ENCODE data around the gene MYO10.
"Not testable (repeated sequence)": the region's sequence is repeated elsewhere in the genome, so short reads cannot be mapped to it uniquely, and the experiment has no call there.

MYO10 gene

DNA sequence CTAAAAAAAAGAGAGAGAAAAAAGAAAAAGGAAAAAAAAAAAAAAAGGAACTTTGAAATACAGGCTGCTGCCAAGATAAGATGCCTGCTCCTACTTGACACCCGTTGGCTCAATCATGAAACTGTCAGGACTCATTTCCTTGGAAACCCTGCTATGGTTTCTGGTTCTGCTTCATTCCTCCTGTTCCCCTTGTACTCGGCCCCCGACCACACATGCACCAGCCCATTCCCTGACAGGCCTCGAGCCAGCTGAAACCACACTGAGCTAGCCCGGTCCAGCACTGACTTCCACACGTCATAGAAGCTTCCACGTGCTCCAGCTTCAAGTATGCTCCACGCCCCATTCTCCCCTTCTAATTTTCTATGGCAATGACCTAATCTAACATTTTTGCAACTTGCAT lies 93.2 kb downstream of the MYO10 start:
- no peak for TF ChIP-seq CTCF (IDR thresholded peaks at IDR 0.05)
- Histone ChIP-seq H3K27ac (no peak overlapping the region), H3K4me3 (no peak overlapping the region)
- no peak for DNase-seq (ENCODE audit: low spot score)

DNA sequence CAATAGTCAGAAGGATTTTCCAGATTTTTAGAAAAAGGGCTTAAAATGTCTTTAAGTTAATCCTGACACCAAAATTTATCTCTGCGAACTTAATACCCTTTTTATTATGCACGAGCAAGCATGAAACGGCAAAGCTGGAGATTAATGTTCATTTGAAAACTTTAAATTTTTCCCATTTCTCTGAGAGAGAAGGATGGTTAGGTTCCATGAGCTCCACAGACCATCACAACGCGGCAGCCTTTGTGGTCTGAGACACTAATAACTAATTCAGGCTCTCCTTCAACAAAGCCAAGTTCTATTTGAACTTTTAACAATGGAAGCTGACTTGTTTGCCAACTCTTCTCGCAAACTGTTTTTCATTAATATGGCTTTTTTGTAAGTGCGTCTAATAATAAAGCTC lies 94.7 kb downstream of the MYO10 start:
- DNase-seq (ENCODE audit: low spot score) = no peak
- no peak overlapping the region for H3K4me3 ChIP-seq
- no peak for TF ChIP-seq CTCF (IDR thresholded peaks at IDR 0.05)
- H3K27ac ChIP-seq = no peak overlapping the region

GRCh38 chr5:16837305-16837704 lies 98.8 kb downstream of the MYO10 start:
- H3K27ac ChIP-seq = no peak overlapping the region
- DNase-seq (ENCODE audit: low spot score) = no peak
- TF ChIP-seq CTCF (IDR thresholded peaks at IDR 0.05) = no peak
- H3K4me3 ChIP-seq = no peak overlapping the region

- no peak for TF ChIP-seq CTCF (IDR thresholded peaks at IDR 0.05)
Measured at GRCh38 chr5:16834029-16834428, 102.1 kb downstream of the MYO10 start.

GRCh38 chr5:16831326-16831725 lies 104.8 kb downstream of the MYO10 start:
- DNase-seq (ENCODE audit: low spot score); H3K4me3 ChIP-seq; H3K27ac ChIP-seq: not testable (repeated sequence)

More at GRCh38 chr5:16834029-16834428, 102.1 kb downstream of the MYO10 start:
- H3K4me3 ChIP-seq = no peak overlapping the region
- H3K27ac ChIP-seq = no peak overlapping the region
- no peak for DNase-seq (ENCODE audit: low spot score)

- Histone ChIP-seq H3K4me3 (no peak overlapping the region), H3K27ac (no peak overlapping the region)
- no peak for TF ChIP-seq CTCF (IDR thresholded peaks at IDR 0.05)
- no peak for DNase-seq (ENCODE audit: low spot score)
Measured at GRCh38 chr5:16827755-16828154, 108.3 kb downstream of the MYO10 start.

DNA sequence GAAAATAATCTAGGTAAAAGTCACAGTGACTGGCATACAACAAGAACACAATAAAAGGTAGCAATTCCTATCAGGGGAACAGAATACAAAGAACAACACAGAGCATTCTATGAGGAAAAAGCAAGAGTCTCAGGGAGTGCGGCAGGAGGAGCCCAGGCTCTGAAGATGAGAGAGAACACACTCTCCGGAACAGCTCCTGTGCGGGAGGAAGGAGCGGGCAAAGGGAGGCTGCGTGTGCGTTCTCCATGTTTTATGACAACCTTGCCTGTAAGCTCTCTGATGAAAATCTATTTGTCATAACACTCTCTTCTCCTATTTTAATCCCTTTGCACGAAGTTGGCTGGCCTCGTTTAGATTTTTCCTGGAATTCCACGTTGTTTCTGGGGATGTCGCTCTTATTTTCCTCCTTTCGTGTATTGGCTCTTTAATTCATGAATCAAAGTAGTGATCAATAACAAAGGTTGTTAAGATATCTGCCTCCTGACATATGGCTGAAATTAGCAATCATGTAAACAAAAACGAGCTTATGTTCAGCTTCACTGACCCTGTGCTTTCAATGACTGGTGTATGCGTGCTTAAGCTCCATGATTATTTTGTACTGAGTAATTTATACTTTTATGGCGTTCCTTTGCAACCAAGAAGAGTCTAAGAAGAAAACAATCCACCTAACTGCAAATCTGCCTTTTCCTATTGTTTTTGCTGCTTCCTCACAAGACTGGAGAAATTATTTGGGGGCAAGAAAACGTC lies 109.5 kb downstream of the MYO10 start:
- DNase-seq (ENCODE audit: low spot score) = no peak
- Histone ChIP-seq H3K4me3 (no peak overlapping the region), H3K27ac (no peak overlapping the region)
- no peak for TF ChIP-seq CTCF (IDR thresholded peaks at IDR 0.05)
